Measurements from ENCODE around the gene MEIS1.

The MEIS1 gene

GRCh38 chr2:66561645-66562303 lies 126.8 kb downstream of the MEIS1 start:
- in situ Hi-C loops (cut with MboI; ENCODE audit: low sequenced_read_pairs) = no loop called here

GRCh38 chr2:66562304-66562685 lies 127.4 kb downstream of the MEIS1 start:
- in situ Hi-C loops (cut with MboI; ENCODE audit: low sequenced_read_pairs) = no loop called here

- in situ Hi-C loops (cut with MboI; ENCODE audit: low sequenced_read_pairs) = no loop called here
Observed at GRCh38 chr2:66563473-66563872, 128.5 kb downstream of the MEIS1 start.

GRCh38 chr2:66565291-66565690 lies 130.4 kb downstream of the MEIS1 start:
- in situ Hi-C loops (cut with MboI; ENCODE audit: low sequenced_read_pairs) = no loop called here

GRCh38 chr2:66566726-66567399 lies 131.9 kb downstream of the MEIS1 start:
- in situ Hi-C loops (cut with MboI; ENCODE audit: low sequenced_read_pairs) = no loop called here

- in situ Hi-C loops (cut with MboI; ENCODE audit: low sequenced_read_pairs) = no loop called here
Observed at GRCh38 chr2:66567729-66568128, 132.8 kb downstream of the MEIS1 start.

- in situ Hi-C loops (cut with MboI; ENCODE audit: low sequenced_read_pairs) = no loop called here
Observed at GRCh38 chr2:66568650-66569300, 133.8 kb downstream of the MEIS1 start.

- in situ Hi-C loops (cut with MboI; ENCODE audit: low sequenced_read_pairs) = no loop called here
Observed at GRCh38 chr2:66569321-66569851, 134.5 kb downstream of the MEIS1 start.

- in situ Hi-C loops (cut with MboI; ENCODE audit: low sequenced_read_pairs) = no loop called here
Observed at GRCh38 chr2:66569974-66570373, 135.0 kb downstream of the MEIS1 start.

GRCh38 chr2:66570471-66570870 lies 135.5 kb downstream of the MEIS1 start:
- in situ Hi-C loops (cut with MboI; ENCODE audit: low sequenced_read_pairs) = no loop called here

- in situ Hi-C loops (cut with MboI; ENCODE audit: low sequenced_read_pairs) = no loop called here
Observed at GRCh38 chr2:66571918-66572317, 137.0 kb downstream of the MEIS1 start.

GRCh38 chr2:66572391-66572790 lies 137.5 kb downstream of the MEIS1 start:
- in situ Hi-C loops (cut with MboI; ENCODE audit: low sequenced_read_pairs) = no loop called here

GRCh38 chr2:66573416-66573815 lies 138.5 kb downstream of the MEIS1 start:
- in situ Hi-C loops (cut with MboI; ENCODE audit: low sequenced_read_pairs) = no loop called here

GRCh38 chr2:66573821-66574233 lies 138.9 kb downstream of the MEIS1 start:
- in situ Hi-C loops (cut with MboI; ENCODE audit: low sequenced_read_pairs) = no loop called here

- in situ Hi-C loops (cut with MboI; ENCODE audit: low sequenced_read_pairs) = no loop called here
Observed at GRCh38 chr2:66574701-66575624, 140.0 kb downstream of the MEIS1 start.

GRCh38 chr2:66575625-66576310 lies 140.8 kb downstream of the MEIS1 start:
- in situ Hi-C loops (cut with MboI; ENCODE audit: low sequenced_read_pairs) = no loop called here

GRCh38 chr2:66576311-66576560 lies 141.3 kb downstream of the MEIS1 start:
- in situ Hi-C loops (cut with MboI; ENCODE audit: low sequenced_read_pairs) = no loop called here

GRCh38 chr2:66576561-66577320 lies 141.8 kb downstream of the MEIS1 start:
- in situ Hi-C loops (cut with MboI; ENCODE audit: low sequenced_read_pairs) = no loop called here

GRCh38 chr2:66577321-66578053 lies 142.6 kb downstream of the MEIS1 start:
- in situ Hi-C loops (cut with MboI; ENCODE audit: low sequenced_read_pairs) = no loop called here
